SK-N-SH (cell line): ENCODE results near the gene RNLS. TPM values are rescaled to one million over a fixed set of nuclear protein-coding genes. Genes with fewer than 3 reads are reported as not detected.

ENCODE experiments used
- CTCF ChIA-PET: fragments of 300-600, 350-600 bp; formaldehyde crosslinking; extraction: SDS; loops from one replicate; lab custom pipeline; 2021; lab: Yijun Ruan, JAX
- POLR2A ChIA-PET: fragments of 350-600 bp; sonication (Branson Sonifier 250); formaldehyde crosslinking; extraction: SDS; loops from one replicate; lab custom pipeline; 2020; ENCODE audit warnings: antibody characterized with exemption, inconsistent platforms; lab: Yijun Ruan, JAX
- DNase-seq: peaks from one replicate; pipeline ENCODE4 v3.0.0; 2012
- H2AFZ ChIP-seq: fragments of 200-600 bp; sonication (generic); 2 replicates; pipeline ENCODE4 v1.8.1; 2016; ENCODE audit warnings: antibody characterized with exemption, mild to moderate bottlenecking, low read depth
- H3F3A ChIP-seq: fragments of 200-600 bp; sonication (generic); replicated peaks from 2 replicates; pipeline ENCODE3; 2016; ENCODE audit warnings: antibody characterized with exemption, mild to moderate bottlenecking; ENCODE audit not compliant: insufficient read depth
- H3K27ac ChIP-seq, 2 experiments: fragments of 200-500 bp in 1 of 2; fragments of 200-600 bp in 1 of 2; sonication (Bioruptor generic) in 1 of 2; sonication (generic), shearing (Covaris generic) in 1 of 2; 2 replicates each; pipeline versions ENCODE4 v1.5.1 to v1.6.1; 2014 to 2016; ENCODE audit warnings: low read depth in 2 of 2, inconsistent platforms in 1 of 2, low read length in 1 of 2, mild to moderate bottlenecking in 1 of 2, mixed read lengths in 1 of 2
- H3K27me3 ChIP-seq: fragments of 200-600 bp; sonication (generic), shearing (Covaris generic); 2 replicates; pipeline ENCODE4 v1.6.1; 2016; ENCODE audit warnings: mixed run types; ENCODE audit not compliant: insufficient read depth
- H3K36me3 ChIP-seq, 2 experiments: fragments of 200-500 bp in 1 of 2; fragments of 200-600 bp in 1 of 2; sonication (Bioruptor generic) in 1 of 2; sonication (generic) in 1 of 2; replicated peaks in 1 of 2; 2 replicates each; pipeline versions ENCODE3 to v1.5.1; 2014 to 2016; ENCODE audit warnings: low read length in 1 of 2, mild to moderate bottlenecking in 1 of 2; ENCODE audit not compliant: insufficient read depth in 2 of 2, control insufficient read depth in 1 of 2
- H3K4me1 ChIP-seq, 2 experiments: fragments of 200-500 bp in 1 of 2; fragments of 200-600 bp in 1 of 2; sonication (Bioruptor generic) in 1 of 2; sonication (generic), shearing (Covaris generic) in 1 of 2; 2 replicates each; pipeline versions ENCODE4 v1.5.1 to v1.6.1; 2014 to 2016; ENCODE audit warnings: low read depth in 1 of 2, low read length in 1 of 2, mixed run types in 1 of 2; ENCODE audit not compliant: insufficient read depth in 2 of 2, control insufficient read depth in 1 of 2
- H3K4me2 ChIP-seq: fragments of 200-600 bp; sonication (generic), shearing (Covaris generic); 2 replicates; pipeline ENCODE4 v1.6.1; 2017; ENCODE audit warnings: mixed run types
- H3K4me3 ChIP-seq, 2 experiments: fragments of 200-500 bp in 1 of 2; fragments of 200-600 bp in 1 of 2; sonication (Bioruptor generic) in 1 of 2; sonication (generic), shearing (Covaris generic) in 1 of 2; 2 replicates each; pipeline versions ENCODE4 v1.5.1 to v1.8.1; 2014 to 2016; ENCODE audit warnings: low read depth in 2 of 2, inconsistent platforms in 1 of 2, low read length in 1 of 2, mild to moderate bottlenecking in 1 of 2, mixed read lengths in 1 of 2, moderate library complexity in 1 of 2
- H3K79me2 ChIP-seq: fragments of 200-600 bp; sonication (generic); 2 replicates; pipeline ENCODE4 v1.8.1; 2017; ENCODE audit warnings: mild to moderate bottlenecking; ENCODE audit not compliant: insufficient read depth
- H3K9ac ChIP-seq: fragments of 200-600 bp; sonication (generic); 2 replicates; pipeline ENCODE4 v1.6.1; 2017; ENCODE audit warnings: mixed run types
- H3K9me2 ChIP-seq: fragments of 200-600 bp; sonication (generic); 2 replicates; pipeline ENCODE4 v1.6.1; 2017; ENCODE audit warnings: mixed run types
- H3K9me3 ChIP-seq: fragments of 200-600 bp; sonication (generic); 2 replicates; pipeline ENCODE4 v1.6.1; 2017; ENCODE audit warnings: mixed run types, mild to moderate bottlenecking, moderate library complexity
- H4K20me1 ChIP-seq: fragments of 200-600 bp; sonication (generic); 2 replicates; pipeline ENCODE4 v1.6.1; 2017; ENCODE audit warnings: mild to moderate bottlenecking, mixed run types; ENCODE audit not compliant: insufficient read depth
- EP300 ChIP-seq, 2 experiments: IDR thresholded peaks; 2 replicates each; pipeline versions ENCODE4 v1.4.0 to v1.6.1; 2012; ENCODE audit warnings: borderline replicate concordance in 1 of 2, low read depth in 1 of 2, low read length in 1 of 2
- FOXJ3 ChIP-seq: sonication (generic); formaldehyde crosslinking; IDR thresholded peaks from 2 replicates; pipeline ENCODE4 v1.5.1; 2020; ENCODE audit warnings: mild to moderate bottlenecking, missing genetic modification reagents
- FOXM1 ChIP-seq: IDR thresholded peaks from 2 replicates; pipeline ENCODE4 v1.4.0; 2012; ENCODE audit warnings: low read depth, mild to moderate bottlenecking
- GATA2 ChIP-seq: sonication (generic); formaldehyde crosslinking; IDR thresholded peaks from 2 replicates; pipeline ENCODE4 v1.5.0; 2020; ENCODE audit warnings: mild to moderate bottlenecking, missing genetic modification reagents
- JUND ChIP-seq: IDR thresholded peaks from 2 replicates; pipeline ENCODE4 v1.4.0; 2012
- MXI1 ChIP-seq: IDR thresholded peaks from 2 replicates; pipeline ENCODE4 v1.6.1; 2012; ENCODE audit warnings: mild to moderate bottlenecking, low read depth, low read length, improper control_type of control experiment
- NFIC ChIP-seq: IDR thresholded peaks from 2 replicates; pipeline ENCODE4 v1.4.0; 2012; ENCODE audit warnings: borderline replicate concordance
- POLR2AphosphoS5 ChIP-seq: IDR thresholded peaks from 2 replicates; pipeline ENCODE4 v1.6.1; 2012; ENCODE audit warnings: low read depth, low read length
- RFX5 ChIP-seq: IDR thresholded peaks from 2 replicates; pipeline ENCODE4 v1.6.1; 2012; ENCODE audit warnings: mild to moderate bottlenecking, improper control_type of control experiment, low read length
- SIN3A ChIP-seq: IDR thresholded peaks from 2 replicates; pipeline ENCODE4 v1.6.1; 2012; ENCODE audit warnings: low read depth, mild to moderate bottlenecking, low read length, moderate library complexity, borderline replicate concordance
- TCF12 ChIP-seq: IDR thresholded peaks from 2 replicates; pipeline ENCODE4 v1.4.0; 2012
- WGBS: methylation state at CpG from one replicate; pipeline ENCODE4 v1.1.6; 2017; ENCODE audit warnings: low lambda C conversion rate; 5-methylcytosine and 5-hydroxymethylcytosine counted together
- polyA plus RNA-seq, 3 experiments: library from polyadenylated mRNA; depleted of rRNA; stranded (reverse); fragments of >200 nt; gene quantifications; 2 replicates each; pipeline ENCODE4 v1.2.3, GENCODE V29; 2012
- TF ChIP-seq, protein P1 (sequence below): IDR thresholded peaks from 2 replicates; pipeline ENCODE4; 2012
- TF ChIP-seq, protein P2 (sequence below): IDR thresholded peaks from 2 replicates; pipeline ENCODE4 v1.4.0; 2012; ENCODE audit warnings: low read depth, borderline replicate concordance
- TF ChIP-seq, protein P3 (sequence below): IDR thresholded peaks from 2 replicates; pipeline ENCODE4 v1.4.0; 2012; ENCODE audit warnings: low read depth
- TF ChIP-seq, protein P4 (sequence below): IDR thresholded peaks from 2 replicates; pipeline ENCODE4 v1.6.1; 2012; ENCODE audit warnings: mild to moderate bottlenecking, low read depth, low read length, moderate library complexity

RNLS gene
- polyA plus RNA-seq, 1 of the 3 experiments (the other 2 are of a cell fraction), result not detected

DNA sequence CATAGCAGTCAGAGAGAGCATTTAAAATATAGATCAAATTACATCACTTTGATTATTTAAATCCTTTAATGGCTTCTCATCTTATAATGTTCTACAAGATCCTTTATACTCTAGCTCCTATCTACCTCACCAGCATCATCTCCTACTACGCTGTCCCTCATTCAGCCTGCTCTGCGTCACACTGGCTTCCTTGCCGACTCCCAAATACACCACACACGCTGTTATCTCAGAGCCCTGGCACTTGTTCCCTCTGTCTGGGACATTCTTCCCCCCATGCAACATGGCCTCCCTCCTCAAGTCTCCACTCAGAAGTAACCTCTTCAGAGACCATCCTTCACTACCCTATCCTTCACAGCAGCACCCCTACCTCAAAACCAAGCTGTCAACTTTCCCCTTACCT is 46.7 kb downstream of the RNLS start:
- Histone ChIP-seq H2AFZ (no peak overlapping the region), H3K4me3 (no peak overlapping the region), H3F3A (no peaks in the 10 kb centered on the region), H3K9ac (no peak overlapping the region), H3K9me2 (no peaks in the 10 kb centered on the region), H3K4me1 (no peaks in the 10 kb centered on the region; a peak in 1 of 4 replicates), H4K20me1 (no peaks in the 10 kb centered on the region), H3K79me2 (no peaks in the 10 kb centered on the region), H3K27me3 (no peaks in the 10 kb centered on the region), H3K36me3 (no peaks in the 10 kb centered on the region), H3K4me2 (no peak overlapping the region), H3K9me3 (no peaks in the 10 kb centered on the region), H3K27ac (no peak overlapping the region)
- 92% methylated on average over 4 of the region's 4 CpGs for WGBS
- POLR2A ChIA-PET, result no interaction called here
- TF ChIP-seq TCF12 (no peak), JUND (no peak), GATA2 (CRISPR knock-in tag) (no peak), NFIC (no peak), FOXJ3 (CRISPR knock-in tag) (no peak), SIN3A (no peak), POLR2AphosphoS5 (no peak), MXI1 (no peak), RFX5 (no peak), FOXM1 (no peak), EP300 (IDR thresholded peaks at IDR 0.05; ENCODE audit: borderline replicate concordance in 1 of 2, low read depth in 1 of 2, low read length in 1 of 2) (no peak)
- TF ChIP-seq, protein P1, sequence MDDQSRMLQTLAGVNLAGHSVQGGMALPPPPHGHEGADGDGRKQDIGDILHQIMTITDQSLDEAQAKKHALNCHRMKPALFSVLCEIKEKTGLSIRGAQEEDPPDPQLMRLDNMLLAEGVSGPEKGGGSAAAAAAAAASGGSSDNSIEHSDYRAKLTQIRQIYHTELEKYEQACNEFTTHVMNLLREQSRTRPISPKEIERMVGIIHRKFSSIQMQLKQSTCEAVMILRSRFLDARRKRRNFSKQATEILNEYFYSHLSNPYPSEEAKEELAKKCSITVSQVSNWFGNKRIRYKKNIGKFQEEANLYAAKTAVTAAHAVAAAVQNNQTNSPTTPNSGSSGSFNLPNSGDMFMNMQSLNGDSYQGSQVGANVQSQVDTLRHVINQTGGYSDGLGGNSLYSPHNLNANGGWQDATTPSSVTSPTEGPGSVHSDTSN, result no peak
- TF ChIP-seq, protein P2, sequence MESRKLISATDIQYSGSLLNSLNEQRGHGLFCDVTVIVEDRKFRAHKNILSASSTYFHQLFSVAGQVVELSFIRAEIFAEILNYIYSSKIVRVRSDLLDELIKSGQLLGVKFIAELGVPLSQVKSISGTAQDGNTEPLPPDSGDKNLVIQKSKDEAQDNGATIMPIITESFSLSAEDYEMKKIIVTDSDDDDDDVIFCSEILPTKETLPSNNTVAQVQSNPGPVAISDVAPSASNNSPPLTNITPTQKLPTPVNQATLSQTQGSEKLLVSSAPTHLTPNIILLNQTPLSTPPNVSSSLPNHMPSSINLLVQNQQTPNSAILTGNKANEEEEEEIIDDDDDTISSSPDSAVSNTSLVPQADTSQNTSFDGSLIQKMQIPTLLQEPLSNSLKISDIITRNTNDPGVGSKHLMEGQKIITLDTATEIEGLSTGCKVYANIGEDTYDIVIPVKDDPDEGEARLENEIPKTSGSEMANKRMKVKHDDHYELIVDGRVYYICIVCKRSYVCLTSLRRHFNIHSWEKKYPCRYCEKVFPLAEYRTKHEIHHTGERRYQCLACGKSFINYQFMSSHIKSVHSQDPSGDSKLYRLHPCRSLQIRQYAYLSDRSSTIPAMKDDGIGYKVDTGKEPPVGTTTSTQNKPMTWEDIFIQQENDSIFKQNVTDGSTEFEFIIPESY, result no peak
- TF ChIP-seq, protein P3, sequence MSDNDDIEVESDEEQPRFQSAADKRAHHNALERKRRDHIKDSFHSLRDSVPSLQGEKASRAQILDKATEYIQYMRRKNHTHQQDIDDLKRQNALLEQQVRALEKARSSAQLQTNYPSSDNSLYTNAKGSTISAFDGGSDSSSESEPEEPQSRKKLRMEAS, result no peak
- TF ChIP-seq, protein P4, sequence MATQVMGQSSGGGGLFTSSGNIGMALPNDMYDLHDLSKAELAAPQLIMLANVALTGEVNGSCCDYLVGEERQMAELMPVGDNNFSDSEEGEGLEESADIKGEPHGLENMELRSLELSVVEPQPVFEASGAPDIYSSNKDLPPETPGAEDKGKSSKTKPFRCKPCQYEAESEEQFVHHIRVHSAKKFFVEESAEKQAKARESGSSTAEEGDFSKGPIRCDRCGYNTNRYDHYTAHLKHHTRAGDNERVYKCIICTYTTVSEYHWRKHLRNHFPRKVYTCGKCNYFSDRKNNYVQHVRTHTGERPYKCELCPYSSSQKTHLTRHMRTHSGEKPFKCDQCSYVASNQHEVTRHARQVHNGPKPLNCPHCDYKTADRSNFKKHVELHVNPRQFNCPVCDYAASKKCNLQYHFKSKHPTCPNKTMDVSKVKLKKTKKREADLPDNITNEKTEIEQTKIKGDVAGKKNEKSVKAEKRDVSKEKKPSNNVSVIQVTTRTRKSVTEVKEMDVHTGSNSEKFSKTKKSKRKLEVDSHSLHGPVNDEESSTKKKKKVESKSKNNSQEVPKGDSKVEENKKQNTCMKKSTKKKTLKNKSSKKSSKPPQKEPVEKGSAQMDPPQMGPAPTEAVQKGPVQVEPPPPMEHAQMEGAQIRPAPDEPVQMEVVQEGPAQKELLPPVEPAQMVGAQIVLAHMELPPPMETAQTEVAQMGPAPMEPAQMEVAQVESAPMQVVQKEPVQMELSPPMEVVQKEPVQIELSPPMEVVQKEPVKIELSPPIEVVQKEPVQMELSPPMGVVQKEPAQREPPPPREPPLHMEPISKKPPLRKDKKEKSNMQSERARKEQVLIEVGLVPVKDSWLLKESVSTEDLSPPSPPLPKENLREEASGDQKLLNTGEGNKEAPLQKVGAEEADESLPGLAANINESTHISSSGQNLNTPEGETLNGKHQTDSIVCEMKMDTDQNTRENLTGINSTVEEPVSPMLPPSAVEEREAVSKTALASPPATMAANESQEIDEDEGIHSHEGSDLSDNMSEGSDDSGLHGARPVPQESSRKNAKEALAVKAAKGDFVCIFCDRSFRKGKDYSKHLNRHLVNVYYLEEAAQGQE, result no peak
- CTCF ChIA-PET, result no interaction called here
- no peak for DNase-seq
